Activated CD8-positive, alpha-beta T cell treated with anti-CD3 and anti-CD28 coated beads for 36 hours (primary cell): Measurements from ENCODE around the gene MYLIP. TPM values are rescaled to one million over a fixed set of nuclear protein-coding genes. Genes with fewer than 3 reads are reported as not detected.

Experiments
- ATAC-seq: fragments of 200-7000 bp; cut with Tn5 transposase; one replicate; pipeline ENCODE4 v1.10.0; 2021; ENCODE audit warnings: mild to moderate bottlenecking, moderate library complexity
- CTCF ChIA-PET: fragments of 350-600 bp; sonication (Branson Sonifier 250); formaldehyde crosslinking; loops from one replicate; lab custom pipeline; 2021; ENCODE audit warnings: antibody characterized with exemption; lab: Charles Lee
- POLR2A ChIA-PET: fragments of 350-600 bp; sonication (Branson Sonifier 250); formaldehyde crosslinking; loops from one replicate; lab custom pipeline; 2021; ENCODE audit warnings: antibody characterized with exemption; lab: Charles Lee
- DNase-seq: peaks from one replicate; pipeline ENCODE4 v3.0.0-alpha.2; 2020
- H3K27ac Mint-ChIP-seq: one replicate; pipeline ENCODE4 v1.8.0; 2021; ENCODE audit warnings: mild to moderate bottlenecking, mixed read lengths
- H3K27me3 Mint-ChIP-seq: one replicate; pipeline ENCODE4 v1.8.0; 2021; ENCODE audit warnings: mixed read lengths
- H3K36me3 Mint-ChIP-seq: one replicate; pipeline ENCODE4 v1.8.0; 2021; ENCODE audit warnings: low read depth, mixed read lengths
- H3K4me1 Mint-ChIP-seq: one replicate; pipeline ENCODE4 v1.8.0; 2021; ENCODE audit warnings: low read depth, mixed read lengths
- H3K4me3 Mint-ChIP-seq: one replicate; pipeline ENCODE4 v1.8.0; 2021; ENCODE audit warnings: mild to moderate bottlenecking, moderate library complexity, mixed read lengths
- H3K9me3 Mint-ChIP-seq: one replicate; pipeline ENCODE4 v1.8.0; 2021; ENCODE audit warnings: mixed read lengths
- CTCF ChIP-seq: fragments of 200-600 bp; IDR thresholded peaks from one replicate; pipeline ENCODE4 v1.8.0; 2022; ENCODE audit warnings: antibody characterized with exemption, mild to moderate bottlenecking
- intact Hi-C: fragments of 100-400 bp; cut with micrococcal nuclease; formaldehyde crosslinking; loops from one replicate; pipeline ENCODE4 v1.10.0; 2022
- total RNA-seq, 2 experiments: library from RNA; stranded (reverse); gene quantifications; one replicate each; pipeline ENCODE4 v1.2.3, GENCODE V29; 2021

Gene MYLIP
- total RNA-seq, 2 experiments from 2014 or later = 7.7 to 8.1 TPM

DNA sequence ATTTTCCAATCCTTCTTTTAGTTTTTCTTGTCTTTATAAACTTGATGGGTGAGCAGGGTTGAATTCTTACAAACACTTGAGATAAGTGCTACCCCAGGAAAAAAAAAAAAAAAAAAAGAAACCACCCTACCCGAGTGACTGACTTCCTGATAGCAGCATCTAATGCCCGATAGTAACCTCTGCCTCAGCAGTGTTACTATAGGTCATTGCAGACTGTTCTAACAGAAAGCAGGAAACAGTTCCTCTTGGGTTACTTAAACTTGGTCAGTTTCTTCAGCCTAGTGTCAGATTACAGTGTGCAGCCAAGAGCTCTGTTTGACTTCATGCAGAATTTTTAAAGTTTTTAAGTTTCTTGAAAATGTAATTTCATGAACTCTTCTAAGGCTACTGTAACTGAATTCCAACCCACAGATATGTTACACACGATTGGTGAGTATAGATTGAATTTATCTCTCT, 2.1 kb downstream of the MYLIP start:
- H3K27ac Mint-ChIP-seq = peak overlapping the region; percentile 85
- peak; percentile 77 for DNase-seq
- intact Hi-C loops = loop anchor here (5.0 kb wide), 2 partner anchors 51 to 191 kb away; no protein-coding TSS in a partner anchor
- peaks cover 3% of the 10 kb centered on the region for H3K27me3 Mint-ChIP-seq
- peaks cover 18% of the 10 kb centered on the region for H3K36me3 Mint-ChIP-seq
- peak overlapping the region; percentile 88 for H3K4me3 Mint-ChIP-seq
- TF ChIP-seq CTCF = no peak
- ChIA-PET POLR2A (interaction anchor here (0.7 to 1.3 kb wide), 7 partner anchors 16 to 1575 kb away, joined by 3 read pairs; no protein-coding TSS in a partner anchor), CTCF (interaction anchor here (0.7 to 3.9 kb wide), 5 partner anchors 39 to 438 kb away, joined by 3 to 28 read pairs (median 4); no protein-coding TSS in a partner anchor)
- peaks cover 39% of the 10 kb centered on the region for H3K4me1 Mint-ChIP-seq
- ATAC-seq = peak; percentile 74
- H3K9me3 Mint-ChIP-seq = no peaks in the 10 kb centered on the region

DNA sequence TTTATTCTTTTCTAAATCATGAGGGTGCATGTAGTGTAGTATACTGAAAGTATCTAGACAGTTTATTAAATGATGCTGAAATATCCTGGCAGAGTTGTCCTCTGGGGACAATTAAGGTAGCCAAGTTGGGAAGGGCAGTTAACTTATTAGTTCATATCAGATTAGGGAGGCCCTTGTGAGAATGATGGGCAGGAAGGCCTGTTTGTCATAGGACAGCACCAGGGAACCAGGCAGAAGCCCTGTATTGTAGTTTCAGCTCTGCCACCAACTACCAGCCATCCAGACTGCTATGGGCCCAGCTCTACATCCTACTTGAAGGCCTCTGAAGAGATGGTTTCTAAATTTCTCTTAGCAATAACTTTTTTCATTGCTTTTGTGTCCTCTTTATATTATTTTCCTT, 4.0 kb downstream of the MYLIP start:
- Mint-ChIP-seq H3K27me3 (no peaks in the 10 kb centered on the region), H3K4me1 (peaks cover 57% of the 10 kb centered on the region), H3K27ac (peak overlapping the region; percentile 56), H3K9me3 (no peaks in the 10 kb centered on the region), H3K36me3 (peaks cover 18% of the 10 kb centered on the region), H3K4me3 (peak overlapping the region; percentile 88)
- TF ChIP-seq CTCF = no peak
- no peak for ATAC-seq
- intact Hi-C loops = loop anchor here (5.0 kb wide), 2 partner anchors 49 to 189 kb away; no protein-coding TSS in a partner anchor
- CTCF ChIA-PET = interaction anchor here (2.0 to 3.9 kb wide), 2 partner anchors 50 to 73 kb away, joined by 5 to 28 read pairs; no protein-coding TSS in a partner anchor
- POLR2A ChIA-PET = interaction anchor here (0.7 to 2.0 kb wide), 3 partner anchors 11 to 455 kb away, joined by 3 to 7 read pairs (median 4); no protein-coding TSS in a partner anchor
- peak; percentile 39 for DNase-seq

GRCh38 chr6:16134430-16134829, 5.5 kb downstream of the MYLIP start:
- no peak overlapping the region for H3K4me3 Mint-ChIP-seq
- H3K27ac Mint-ChIP-seq = peak overlapping the region; percentile 62
- CTCF ChIA-PET = interaction anchor here (1.1 to 2.0 kb wide), 4 partner anchors 13 to 72 kb away, joined by 3 to 8 read pairs (median 4); no protein-coding TSS in a partner anchor

DNA sequence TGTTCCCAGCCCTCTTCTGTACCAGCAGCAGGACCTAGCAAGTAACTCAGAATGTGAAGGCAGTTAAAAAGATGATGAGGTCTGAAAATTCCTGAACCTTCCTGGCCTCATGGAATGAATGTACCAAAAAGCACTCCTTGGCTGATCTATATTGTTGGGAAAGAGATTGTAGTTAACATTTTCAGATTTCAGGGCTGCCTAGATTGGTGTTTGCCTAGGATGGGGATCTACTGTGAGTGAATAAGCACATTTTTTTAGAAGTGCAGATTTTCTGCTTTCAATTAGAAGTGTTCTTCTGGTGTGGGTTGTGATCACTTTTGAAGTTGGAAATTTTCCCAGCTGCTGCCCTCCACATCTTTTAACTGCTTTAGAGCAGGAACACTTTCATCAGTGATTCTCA, 6.2 kb downstream of the MYLIP start:
- H3K36me3 Mint-ChIP-seq = peaks cover 20% of the 10 kb centered on the region
- DNase-seq (no peak), ATAC-seq (no peak)
- H3K27ac Mint-ChIP-seq = peak overlapping the region; percentile 14
- H3K27me3 Mint-ChIP-seq = no peaks in the 10 kb centered on the region
- no peaks in the 10 kb centered on the region for H3K9me3 Mint-ChIP-seq
- no peak overlapping the region for H3K4me3 Mint-ChIP-seq
- POLR2A ChIA-PET = interaction anchor here (1.3 kb wide), 1 partner anchor 45 kb away, joined by 3 read pairs; no protein-coding TSS in a partner anchor
- CTCF ChIA-PET = interaction anchor here (1.5 kb wide), 1 partner anchor 48 kb away, joined by 8 read pairs; no protein-coding TSS in a partner anchor
- no peak for TF ChIP-seq CTCF
- intact Hi-C loops = no loop called here
- H3K4me1 Mint-ChIP-seq = peaks cover 75% of the 10 kb centered on the region

More at GRCh38 chr6:16134430-16134829, 5.5 kb downstream of the MYLIP start:
- no peak for ATAC-seq
- intact Hi-C loops = loop anchor here (5.0 kb wide), 2 partner anchors 48 to 188 kb away; no protein-coding TSS in a partner anchor
- no peak for DNase-seq
- Mint-ChIP-seq H3K9me3 (no peaks in the 10 kb centered on the region), H3K27me3 (no peaks in the 10 kb centered on the region), H3K36me3 (peaks cover 18% of the 10 kb centered on the region), H3K4me1 (peaks cover 71% of the 10 kb centered on the region)
- POLR2A ChIA-PET = interaction anchor here (0.6 to 2.0 kb wide), 3 partner anchors 9 to 341 kb away, joined by 3 to 7 read pairs (median 3); no protein-coding TSS in a partner anchor
- no peak for TF ChIP-seq CTCF

GRCh38 chr6:16136091-16136490, 7.2 kb downstream of the MYLIP start:
- ATAC-seq (peak; percentile 21), DNase-seq (peak; percentile 57)
- CTCF ChIA-PET = interaction anchor here (1.4 to 2.8 kb wide), 5 partner anchors 9 to 445 kb away, joined by 4 to 10 read pairs (median 9); no protein-coding TSS in a partner anchor
- Mint-ChIP-seq H3K36me3 (peaks cover 26% of the 10 kb centered on the region), H3K9me3 (no peaks in the 10 kb centered on the region), H3K27me3 (no peaks in the 10 kb centered on the region), H3K4me1 (peaks cover 83% of the 10 kb centered on the region), H3K4me3 (peak overlapping the region; percentile 63), H3K27ac (peak overlapping the region; percentile 89)
- POLR2A ChIA-PET = interaction anchor here (1.0 to 1.1 kb wide), 4 partner anchors 9 to 30 kb away, joined by 3 to 5 read pairs (median 4); no protein-coding TSS in a partner anchor
- TF ChIP-seq CTCF = no peak
- intact Hi-C loops = no loop called here
